Tibial nerve (tissue), 4 donors: Measurements from ENCODE around the gene ABCG1.

Experiments used
- CTCF ChIP-seq, 5 experiments: fragments of 200-600 bp in 3 of 5; fragments of 450-650 bp in 2 of 5; sonication (generic) in 3 of 5; IDR thresholded peaks; one replicate each; pipeline ENCODE4 v1.5.1; 2016 to 2019; ENCODE audit warnings: antibody characterized with exemption in 5 of 5, mild to moderate bottlenecking in 3 of 5, moderate library complexity in 2 of 5
- EP300 ChIP-seq, 2 donors: sonication (generic); formaldehyde crosslinking; IDR thresholded peaks; one replicate each; pipeline ENCODE4 v1.6.1; 2017; ENCODE audit warnings: antibody characterized with exemption in 2 of 2, mild to moderate bottlenecking in 1 of 2
- POLR2A ChIP-seq, 2 donors: fragments of 450-650 bp; IDR thresholded peaks; one replicate each; pipeline ENCODE4 v1.6.1; 2017; ENCODE audit warnings: antibody characterized with exemption in 2 of 2, mild to moderate bottlenecking in 2 of 2, moderate library complexity in 2 of 2

- no peak for TF ChIP-seq CTCF (IDR thresholded peaks at IDR 0.05)
- TF ChIP-seq POLR2A (IDR thresholded peaks at IDR 0.05): no peak
- peak; percentile 34 to 70 for TF ChIP-seq EP300 (IDR thresholded peaks at IDR 0.05)
Observed at GRCh38 chr21:42227909-42228708, 9.2 kb downstream of the ABCG1 start.
